NCI-H460 (cell line): ENCODE data around the gene POLR1B. TPM values are rescaled to one million over a fixed set of nuclear protein-coding genes. Genes with fewer than 3 reads are reported as not detected.

ENCODE experiments used
- DNase-seq: peaks from one replicate; pipeline ENCODE4 v3.0.0-alpha.2; 2016; ENCODE audit warnings: low read depth; ENCODE audit errors: extremely low read depth
- small RNA-seq, 2 experiments: library from RNA; depleted of rRNA; stranded (forward); fragments of <200 nt; gene quantifications; one replicate each; pipeline ENCODE3, GENCODE V24; 2014
- total RNA-seq: library from RNA; depleted of rRNA; stranded (reverse); fragments of >200 nt; shearing (Covaris generic); gene quantifications from 2 replicates; pipeline ENCODE4 v1.2.3, GENCODE V29; 2014; rRNA removed

POLR1B gene
- total RNA-seq, 1 experiment from 2014 or later = 43.0 TPM

DNA sequence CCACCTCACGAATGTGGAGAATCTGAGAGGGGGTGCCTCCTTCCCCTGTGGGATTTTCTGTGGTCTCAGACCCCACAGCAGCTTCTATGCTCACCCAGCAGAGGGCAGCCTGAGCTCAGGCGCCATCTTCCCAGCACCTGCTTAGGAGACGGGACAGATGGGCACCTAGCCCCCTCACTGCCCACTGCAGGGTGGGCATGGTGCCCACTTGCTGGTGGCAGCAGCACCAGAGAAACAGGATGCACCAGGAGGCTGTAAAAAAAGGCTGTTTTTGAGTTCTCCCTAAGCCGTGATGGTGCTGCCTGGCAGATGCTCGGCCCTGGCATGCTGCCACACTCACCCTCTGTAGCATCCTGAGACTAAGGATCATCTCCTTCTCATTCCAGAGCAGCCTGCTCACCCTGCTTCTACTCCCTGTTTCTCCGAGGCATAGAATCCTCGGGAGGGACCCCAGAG is 84.4 kb downstream of the POLR1B start:
- peak; percentile 76 for DNase-seq

Small RNA genes within 50 kb of the gene (small RNA-seq; reads per million reads assigned to genes)
- 0 reads per million in 2 experiments for gene RF00019

Other genes with a start within 250 kb of the POLR1B start
- gene RGPD8, start 108.8 kb upstream of the POLR1B start, total RNA-seq = 3.0 and 3.2 TPM in 2 replicates
- gene TTL, start 60.3 kb upstream of the POLR1B start, total RNA-seq = 58.1 and 72.8 TPM in 2 replicates
- 30.7 and 31.3 TPM in 2 replicates for gene CHCHD5, start 42.1 kb downstream of the POLR1B start, total RNA-seq
- 131 and 165 TPM in 2 replicates for gene SLC20A1, start 103.5 kb downstream of the POLR1B start, total RNA-seq
- not detected in 2 replicates for gene NT5DC4, start 178.6 kb downstream of the POLR1B start, total RNA-seq
- 21.0 and 22.6 TPM in 2 replicates for gene CKAP2L, start 222.1 kb downstream of the POLR1B start, total RNA-seq
- gene IL1A, start 242.0 kb downstream of the POLR1B start, total RNA-seq = 22.0 and 22.1 TPM in 2 replicates